WERI-Rb-1 (cell line): Measurements from ENCODE around the gene CMSS1.

ENCODE experiments used
- DNase-seq: peaks from one replicate; pipeline ENCODE4 v3.0.0-alpha.2; 2020
- H3K27ac ChIP-seq: fragments of 250-450 bp; sonication (Bioruptor Pico); 2 replicates; pipeline ENCODE4 v1.5.1; 2020; ENCODE audit warnings: mild to moderate bottlenecking, moderate library complexity
- H3K27me3 ChIP-seq: fragments of 250-450 bp; sonication (Bioruptor Pico); 2 replicates; pipeline ENCODE4 v1.5.1; 2021; ENCODE audit warnings: mild to moderate bottlenecking, low read depth, moderate library complexity; ENCODE audit not compliant: insufficient read depth, severe bottlenecking
- H3K36me3 ChIP-seq: fragments of 250-450 bp; sonication (Bioruptor Pico); 2 replicates; pipeline ENCODE4 v1.5.1; 2020; ENCODE audit warnings: mild to moderate bottlenecking, moderate library complexity
- H3K4me3 ChIP-seq: 2 replicates; pipeline ENCODE4 v1.5.1; 2011; ENCODE audit warnings: low read depth, mild to moderate bottlenecking, control low read depth, low read length
- H3K9me3 ChIP-seq: fragments of 250-450 bp; sonication (Bioruptor Pico); 2 replicates; pipeline ENCODE4 v1.5.1; 2021; ENCODE audit warnings: mild to moderate bottlenecking, moderate library complexity; ENCODE audit not compliant: severe bottlenecking
- TF ChIP-seq, protein P1 (sequence below): IDR thresholded peaks from 2 replicates; pipeline ENCODE4 v1.5.1; 2011; ENCODE audit warnings: low read depth, mild to moderate bottlenecking, control low read depth, inconsistent platforms, low read length

Gene CMSS1

GRCh38 chr3:99934975-99935797 lies 117.5 kb downstream of the CMSS1 start:
- Histone ChIP-seq H3K27ac (no peak overlapping the region), H3K9me3 (no peaks in the 10 kb centered on the region)

GRCh38 chr3:99938270-99938911 lies 120.7 kb downstream of the CMSS1 start:
- no peaks in the 10 kb centered on the region for H3K9me3 ChIP-seq
- TF ChIP-seq, protein P1, sequence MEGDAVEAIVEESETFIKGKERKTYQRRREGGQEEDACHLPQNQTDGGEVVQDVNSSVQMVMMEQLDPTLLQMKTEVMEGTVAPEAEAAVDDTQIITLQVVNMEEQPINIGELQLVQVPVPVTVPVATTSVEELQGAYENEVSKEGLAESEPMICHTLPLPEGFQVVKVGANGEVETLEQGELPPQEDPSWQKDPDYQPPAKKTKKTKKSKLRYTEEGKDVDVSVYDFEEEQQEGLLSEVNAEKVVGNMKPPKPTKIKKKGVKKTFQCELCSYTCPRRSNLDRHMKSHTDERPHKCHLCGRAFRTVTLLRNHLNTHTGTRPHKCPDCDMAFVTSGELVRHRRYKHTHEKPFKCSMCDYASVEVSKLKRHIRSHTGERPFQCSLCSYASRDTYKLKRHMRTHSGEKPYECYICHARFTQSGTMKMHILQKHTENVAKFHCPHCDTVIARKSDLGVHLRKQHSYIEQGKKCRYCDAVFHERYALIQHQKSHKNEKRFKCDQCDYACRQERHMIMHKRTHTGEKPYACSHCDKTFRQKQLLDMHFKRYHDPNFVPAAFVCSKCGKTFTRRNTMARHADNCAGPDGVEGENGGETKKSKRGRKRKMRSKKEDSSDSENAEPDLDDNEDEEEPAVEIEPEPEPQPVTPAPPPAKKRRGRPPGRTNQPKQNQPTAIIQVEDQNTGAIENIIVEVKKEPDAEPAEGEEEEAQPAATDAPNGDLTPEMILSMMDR: no peak
- H3K27ac ChIP-seq: no peak overlapping the region
- H3K27me3 ChIP-seq: no peaks in the 10 kb centered on the region
- H3K4me3 ChIP-seq: no peak overlapping the region
- DNase-seq: no peak
- peaks cover 3% of the 10 kb centered on the region; the same call in 1 of the 2 replicates for H3K36me3 ChIP-seq

More at GRCh38 chr3:99934975-99935797, 117.5 kb downstream of the CMSS1 start:
- Histone ChIP-seq H3K36me3 (peaks cover 6% of the 10 kb centered on the region; the same call in 1 of the 2 replicates), H3K4me3 (no peak overlapping the region), H3K27me3 (no peaks in the 10 kb centered on the region)
- TF ChIP-seq, protein P1: no peak
- no peak for DNase-seq

GRCh38 chr3:99939876-99940275 lies 122.2 kb downstream of the CMSS1 start:
- no peaks in the 10 kb centered on the region for H3K27me3 ChIP-seq
- H3K4me3 ChIP-seq: no peak overlapping the region
- H3K36me3 ChIP-seq: no peaks in the 10 kb centered on the region; the same call in 1 of the 2 replicates
- TF ChIP-seq, protein P1: no peak
- H3K27ac ChIP-seq: no peak overlapping the region
- no peak for DNase-seq
- H3K9me3 ChIP-seq: no peaks in the 10 kb centered on the region

- DNase-seq: no peak
- Histone ChIP-seq H3K4me3 (no peak overlapping the region), H3K9me3 (no peaks in the 10 kb centered on the region), H3K27ac (no peak overlapping the region), H3K36me3 (no peaks in the 10 kb centered on the region; the same call in 1 of the 2 replicates), H3K27me3 (no peaks in the 10 kb centered on the region)
- TF ChIP-seq, protein P1: no peak
These were observed 122.7 kb downstream of the CMSS1 start for GRCh38 chr3:99940350-99940749.

- H3K4me3 ChIP-seq: no peak overlapping the region
- DNase-seq: no peak
- TF ChIP-seq, protein P1: no peak
- no peaks in the 10 kb centered on the region for H3K9me3 ChIP-seq
- no peaks in the 10 kb centered on the region for H3K27me3 ChIP-seq
- H3K27ac ChIP-seq: no peak overlapping the region
- no peaks in the 10 kb centered on the region; the same call in 1 of the 2 replicates for H3K36me3 ChIP-seq
These were observed 123.5 kb downstream of the CMSS1 start for GRCh38 chr3:99941211-99941610.
